Upper lobe of right lung (tissue), 1 donor: Measurements from ENCODE around the gene FBXO8. TPM values are rescaled to one million over a fixed set of nuclear protein-coding genes. Genes with fewer than 3 reads are reported as not detected.

Experiments used
- ATAC-seq: fragments of 200-7000 bp; cut with Tn5 transposase; one replicate; pipeline ENCODE4 v1.9.1; 2020; ENCODE audit warnings: mild to moderate bottlenecking, moderate library complexity
- DNase-seq: peaks from one replicate; pipeline ENCODE4 v3.0.0-alpha.2; 2020
- H3K27ac ChIP-seq: fragments of 200-600 bp; one replicate; pipeline ENCODE4 v1.8.0; 2022
- H3K27me3 ChIP-seq: fragments of 200-600 bp; one replicate; pipeline ENCODE4 v1.8.0; 2022; ENCODE audit warnings: mild to moderate bottlenecking
- H3K36me3 ChIP-seq: fragments of 200-600 bp; one replicate; pipeline ENCODE4 v1.8.0; 2022
- H3K4me1 ChIP-seq: fragments of 200-600 bp; one replicate; pipeline ENCODE4 v1.8.0; 2022
- H3K4me3 ChIP-seq: fragments of 200-600 bp; one replicate; pipeline ENCODE4 v1.8.0; 2022; ENCODE audit warnings: mild to moderate bottlenecking
- H3K9me3 ChIP-seq: fragments of 200-600 bp; one replicate; pipeline ENCODE4 v1.8.0; 2022
- intact Hi-C: fragments of 100-400 bp; cut with DNase I; formaldehyde crosslinking; loops from one replicate; pipeline ENCODE4 v1.11.0; 2022
- total RNA-seq: library from RNA; stranded (reverse); fragmentation: NEBNext Ultra II Directional; extraction: Animal tissue kit (Norgen Biotek cat#: 25700); gene quantifications from one replicate; pipeline ENCODE4 v1.2.1, GENCODE V29; 2021
- TF ChIP-seq, protein P1 (sequence below): fragments of 200-600 bp; IDR thresholded peaks from one replicate; pipeline ENCODE4 v1.8.0; 2022; ENCODE audit warnings: antibody characterized with exemption
- donor health status: DM: no; HTN: yes; CAD: no; lungs with severe emphysema.

Gene FBXO8
- total RNA-seq, 1 donor from 2014 or later, result 33.8 TPM

DNA sequence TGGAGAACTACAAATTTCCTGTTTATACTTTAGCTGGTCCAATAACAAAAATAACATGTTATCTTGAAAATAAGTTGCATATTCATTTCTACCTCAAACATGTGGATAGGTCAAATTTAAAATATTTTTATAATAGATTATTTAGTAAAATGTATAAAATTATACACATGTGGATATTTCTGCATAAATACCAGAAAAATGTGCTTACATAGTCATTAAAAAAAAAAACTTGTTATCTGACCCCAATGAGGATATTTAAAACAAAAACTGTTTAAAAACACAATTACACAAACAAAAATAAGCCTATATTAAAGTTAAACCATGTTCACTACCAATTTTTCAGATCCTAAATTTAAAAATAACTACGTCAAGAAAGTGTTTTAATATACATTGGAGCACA is 28.1 kb downstream of the FBXO8 start:
- Histone ChIP-seq H3K4me1 (no peaks in the 10 kb centered on the region), H3K27me3 (no peaks in the 10 kb centered on the region), H3K9me3 (no peaks in the 10 kb centered on the region), H3K36me3 (peaks cover 22% of the 10 kb centered on the region), H3K4me3 (no peak overlapping the region), H3K27ac (no peak overlapping the region)
- DNase-seq (no peak), ATAC-seq (no peak)
- intact Hi-C loops, result no loop called here
- TF ChIP-seq, protein P1, sequence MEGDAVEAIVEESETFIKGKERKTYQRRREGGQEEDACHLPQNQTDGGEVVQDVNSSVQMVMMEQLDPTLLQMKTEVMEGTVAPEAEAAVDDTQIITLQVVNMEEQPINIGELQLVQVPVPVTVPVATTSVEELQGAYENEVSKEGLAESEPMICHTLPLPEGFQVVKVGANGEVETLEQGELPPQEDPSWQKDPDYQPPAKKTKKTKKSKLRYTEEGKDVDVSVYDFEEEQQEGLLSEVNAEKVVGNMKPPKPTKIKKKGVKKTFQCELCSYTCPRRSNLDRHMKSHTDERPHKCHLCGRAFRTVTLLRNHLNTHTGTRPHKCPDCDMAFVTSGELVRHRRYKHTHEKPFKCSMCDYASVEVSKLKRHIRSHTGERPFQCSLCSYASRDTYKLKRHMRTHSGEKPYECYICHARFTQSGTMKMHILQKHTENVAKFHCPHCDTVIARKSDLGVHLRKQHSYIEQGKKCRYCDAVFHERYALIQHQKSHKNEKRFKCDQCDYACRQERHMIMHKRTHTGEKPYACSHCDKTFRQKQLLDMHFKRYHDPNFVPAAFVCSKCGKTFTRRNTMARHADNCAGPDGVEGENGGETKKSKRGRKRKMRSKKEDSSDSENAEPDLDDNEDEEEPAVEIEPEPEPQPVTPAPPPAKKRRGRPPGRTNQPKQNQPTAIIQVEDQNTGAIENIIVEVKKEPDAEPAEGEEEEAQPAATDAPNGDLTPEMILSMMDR, result no peak

DNA sequence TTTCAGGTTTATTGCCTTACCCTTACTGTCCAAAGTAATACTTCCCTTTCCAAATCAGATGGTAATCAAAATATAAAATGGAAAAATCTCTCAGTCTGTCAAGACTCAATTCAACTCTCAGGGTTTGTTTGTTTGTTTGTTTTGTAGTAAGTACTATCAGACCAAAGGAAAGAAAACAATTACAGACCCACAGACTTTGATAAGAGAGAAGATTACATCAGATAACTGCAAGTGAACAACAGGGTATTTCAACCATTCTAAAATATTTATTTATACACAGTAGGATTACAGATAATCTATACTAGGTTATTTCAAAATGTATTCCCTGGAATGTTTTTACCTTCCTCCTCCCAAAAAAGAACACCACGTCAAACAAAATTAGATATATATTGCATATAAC is 28.9 kb downstream of the FBXO8 start:
- ATAC-seq (no peak), DNase-seq (no peak)
- Histone ChIP-seq H3K4me1 (no peaks in the 10 kb centered on the region), H3K27ac (no peak overlapping the region), H3K9me3 (no peaks in the 10 kb centered on the region), H3K27me3 (no peaks in the 10 kb centered on the region), H3K4me3 (no peak overlapping the region), H3K36me3 (peaks cover 22% of the 10 kb centered on the region)
- TF ChIP-seq, protein P1, result no peak
- intact Hi-C loops, result no loop called here

DNA sequence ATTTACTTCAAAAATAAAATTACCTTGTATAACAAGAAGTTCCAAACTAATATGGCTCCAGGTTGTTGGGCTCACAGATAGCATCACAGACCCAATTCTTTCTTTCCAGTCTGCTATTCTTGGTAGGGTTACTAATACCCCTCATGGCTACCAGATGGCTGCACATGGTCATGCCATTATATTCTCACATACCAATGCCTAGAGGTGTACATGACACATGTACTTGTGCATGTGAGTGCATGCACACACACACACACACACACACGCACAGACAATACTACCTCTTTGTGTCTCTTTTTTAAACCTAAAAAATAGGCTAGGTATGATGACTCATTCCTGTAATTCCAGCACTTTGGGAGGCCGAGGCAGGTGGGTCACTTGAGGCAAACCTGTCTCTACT is 31.1 kb downstream of the FBXO8 start:
- Histone ChIP-seq H3K4me3 (no peak overlapping the region), H3K9me3 (no peaks in the 10 kb centered on the region), H3K27me3 (no peaks in the 10 kb centered on the region), H3K27ac (no peak overlapping the region), H3K4me1 (no peaks in the 10 kb centered on the region), H3K36me3 (peaks cover 3% of the 10 kb centered on the region)
- DNase-seq (no peak), ATAC-seq (no peak)
- intact Hi-C loops, result no loop called here
- TF ChIP-seq, protein P1, result no peak

DNA sequence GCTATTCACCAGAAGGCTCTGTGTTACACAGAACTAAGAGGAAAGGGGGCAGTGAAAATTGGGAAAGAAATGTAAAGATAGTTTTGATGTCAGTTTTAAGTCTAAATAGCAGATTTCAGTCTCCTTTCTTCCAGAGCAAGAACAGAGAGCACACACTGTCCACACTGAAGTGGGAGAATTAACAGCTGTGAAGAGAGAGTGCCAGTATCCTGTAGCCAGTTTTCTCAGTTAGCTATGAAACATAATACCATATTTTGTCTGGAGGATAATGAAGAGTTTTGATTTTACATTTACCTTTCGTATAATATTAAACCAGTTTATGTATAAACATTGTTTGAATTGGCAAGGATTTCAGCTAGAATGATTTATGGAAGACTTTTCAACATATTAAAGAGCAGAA is 35.1 kb downstream of the FBXO8 start:
- no peak overlapping the region for H3K4me3 ChIP-seq
- no peak overlapping the region for H3K27ac ChIP-seq
- no peak for DNase-seq
- intact Hi-C loops, result no loop called here
- TF ChIP-seq, protein P1, result no peak
- no peaks in the 10 kb centered on the region for H3K36me3 ChIP-seq
- H3K9me3 ChIP-seq, result no peaks in the 10 kb centered on the region
- no peaks in the 10 kb centered on the region for H3K27me3 ChIP-seq
- no peak for ATAC-seq
- no peaks in the 10 kb centered on the region for H3K4me1 ChIP-seq

DNA sequence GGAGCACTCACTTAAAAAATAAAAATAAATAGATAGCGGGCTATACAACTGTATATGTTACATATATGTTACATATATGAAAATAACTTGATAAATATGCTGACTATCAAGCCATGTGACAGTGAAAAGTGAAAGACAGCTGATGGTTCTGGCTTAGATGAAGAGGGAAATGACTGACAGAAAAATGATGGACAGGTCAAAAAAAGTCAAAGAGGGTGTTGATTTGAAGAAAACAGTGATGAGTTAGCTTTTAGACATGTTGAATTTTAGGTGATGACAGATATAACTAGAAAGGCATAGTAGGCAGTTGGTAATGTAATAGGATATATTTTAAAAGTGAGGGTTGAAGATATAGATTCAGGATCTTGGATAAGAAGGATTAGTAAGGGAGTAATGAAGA is 37.8 kb downstream of the FBXO8 start:
- ATAC-seq (no peak), DNase-seq (no peak)
- H3K36me3 ChIP-seq, result peaks cover under 1% of the 10 kb centered on the region
- no peak overlapping the region for H3K4me3 ChIP-seq
- no peaks in the 10 kb centered on the region for H3K27me3 ChIP-seq
- H3K4me1 ChIP-seq, result no peaks in the 10 kb centered on the region
- no peaks in the 10 kb centered on the region for H3K9me3 ChIP-seq
- no peak overlapping the region for H3K27ac ChIP-seq
- TF ChIP-seq, protein P1, result no peak
- intact Hi-C loops, result no loop called here

DNA sequence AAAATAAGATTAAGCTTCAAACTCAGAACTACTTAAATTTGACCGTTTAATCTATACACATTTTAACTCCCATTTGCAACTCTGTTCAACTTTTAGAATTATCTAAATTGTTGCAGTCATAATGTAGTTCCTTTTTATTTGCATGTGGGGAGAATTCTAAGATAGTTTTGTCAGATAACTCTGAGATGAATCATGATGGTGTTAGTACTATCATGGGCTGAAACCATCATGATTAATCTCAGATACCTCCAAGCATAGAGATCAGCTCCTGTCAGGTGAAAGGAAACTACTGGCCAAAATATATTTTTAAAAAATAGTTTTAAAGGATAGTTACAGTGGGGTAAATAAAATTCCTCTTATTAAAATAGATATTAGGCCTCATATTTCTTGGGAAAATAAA is 39.0 kb downstream of the FBXO8 start:
- intact Hi-C loops, result no loop called here
- TF ChIP-seq, protein P1, result no peak
- no peak overlapping the region for H3K4me3 ChIP-seq
- H3K9me3 ChIP-seq, result no peaks in the 10 kb centered on the region
- no peaks in the 10 kb centered on the region for H3K27me3 ChIP-seq
- ATAC-seq, result no peak
- H3K27ac ChIP-seq, result no peak overlapping the region
- H3K4me1 ChIP-seq, result no peaks in the 10 kb centered on the region
- H3K36me3 ChIP-seq, result peaks cover 13% of the 10 kb centered on the region
- DNase-seq, result no peak
